IMR-90 (cell line): ENCODE measurements around the gene ZFP36L2.

Experiments used
- CEBPB ChIP-seq: IDR thresholded peaks from 2 replicates; pipeline ENCODE4 v1.6.1; 2012; ENCODE audit warnings: low read depth, low read length, improper control_type of control experiment
- FOS ChIP-seq: fragments of 150-350 bp; IDR thresholded peaks from 2 replicates; pipeline ENCODE4 v1.6.1; 2016; ENCODE audit warnings: low read depth, low read length
- MXI1 ChIP-seq: IDR thresholded peaks from 2 replicates; pipeline ENCODE4 v1.6.1; 2012; ENCODE audit warnings: low read depth, mild to moderate bottlenecking, low read length, moderate library complexity, borderline replicate concordance
- NFE2L2 ChIP-seq: fragments of 150-350 bp; IDR thresholded peaks from 2 replicates; pipeline ENCODE4 v1.6.1; 2016; ENCODE audit warnings: low read depth, mild to moderate bottlenecking, low read length
- POLR2A ChIP-seq: IDR thresholded peaks from 2 replicates; pipeline ENCODE4 v1.6.1; 2012; ENCODE audit warnings: mild to moderate bottlenecking, low read depth, low read length
- RAD21 ChIP-seq: IDR thresholded peaks from 2 replicates; pipeline ENCODE4 v1.6.1; 2012; ENCODE audit warnings: low read length, improper control_type of control experiment
- RCOR1 ChIP-seq: IDR thresholded peaks from 2 replicates; pipeline ENCODE4 v1.6.1; 2012; ENCODE audit warnings: mild to moderate bottlenecking, low read length, improper control_type of control experiment; ENCODE audit not compliant: insufficient replicate concordance
- RFX5 ChIP-seq: IDR thresholded peaks from 2 replicates; pipeline ENCODE4 v1.8.0; 2012; ENCODE audit warnings: low read depth, mild to moderate bottlenecking, low read length, moderate library complexity
- USF2 ChIP-seq: fragments of 150-350 bp; IDR thresholded peaks from 2 replicates; pipeline ENCODE4 v1.6.1; 2017; ENCODE audit warnings: mild to moderate bottlenecking, antibody characterized with exemption, low read length, low read depth
- TF ChIP-seq, protein P1 (sequence below): conservative IDR thresholded peaks from 2 replicates; pipeline ENCODE4 v1.5.1; 2012; ENCODE audit warnings: mild to moderate bottlenecking, low read depth, low read length, improper control_type of control experiment
- TF ChIP-seq, protein P2 (sequence below): fragments of 150-350 bp; IDR thresholded peaks from 2 replicates; pipeline ENCODE4 v1.6.1; 2016; ENCODE audit warnings: low read depth, mild to moderate bottlenecking, low read length, moderate library complexity, borderline replicate concordance

- TF ChIP-seq, protein P1, sequence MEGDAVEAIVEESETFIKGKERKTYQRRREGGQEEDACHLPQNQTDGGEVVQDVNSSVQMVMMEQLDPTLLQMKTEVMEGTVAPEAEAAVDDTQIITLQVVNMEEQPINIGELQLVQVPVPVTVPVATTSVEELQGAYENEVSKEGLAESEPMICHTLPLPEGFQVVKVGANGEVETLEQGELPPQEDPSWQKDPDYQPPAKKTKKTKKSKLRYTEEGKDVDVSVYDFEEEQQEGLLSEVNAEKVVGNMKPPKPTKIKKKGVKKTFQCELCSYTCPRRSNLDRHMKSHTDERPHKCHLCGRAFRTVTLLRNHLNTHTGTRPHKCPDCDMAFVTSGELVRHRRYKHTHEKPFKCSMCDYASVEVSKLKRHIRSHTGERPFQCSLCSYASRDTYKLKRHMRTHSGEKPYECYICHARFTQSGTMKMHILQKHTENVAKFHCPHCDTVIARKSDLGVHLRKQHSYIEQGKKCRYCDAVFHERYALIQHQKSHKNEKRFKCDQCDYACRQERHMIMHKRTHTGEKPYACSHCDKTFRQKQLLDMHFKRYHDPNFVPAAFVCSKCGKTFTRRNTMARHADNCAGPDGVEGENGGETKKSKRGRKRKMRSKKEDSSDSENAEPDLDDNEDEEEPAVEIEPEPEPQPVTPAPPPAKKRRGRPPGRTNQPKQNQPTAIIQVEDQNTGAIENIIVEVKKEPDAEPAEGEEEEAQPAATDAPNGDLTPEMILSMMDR, result no peak
- TF ChIP-seq CEBPB (no peak), RFX5 (no peak), RCOR1 (no peak), USF2 (no peak), POLR2A (no peak), RAD21 (no peak), FOS (no peak), NFE2L2 (no peak), MXI1 (no peak)
- TF ChIP-seq, protein P2, sequence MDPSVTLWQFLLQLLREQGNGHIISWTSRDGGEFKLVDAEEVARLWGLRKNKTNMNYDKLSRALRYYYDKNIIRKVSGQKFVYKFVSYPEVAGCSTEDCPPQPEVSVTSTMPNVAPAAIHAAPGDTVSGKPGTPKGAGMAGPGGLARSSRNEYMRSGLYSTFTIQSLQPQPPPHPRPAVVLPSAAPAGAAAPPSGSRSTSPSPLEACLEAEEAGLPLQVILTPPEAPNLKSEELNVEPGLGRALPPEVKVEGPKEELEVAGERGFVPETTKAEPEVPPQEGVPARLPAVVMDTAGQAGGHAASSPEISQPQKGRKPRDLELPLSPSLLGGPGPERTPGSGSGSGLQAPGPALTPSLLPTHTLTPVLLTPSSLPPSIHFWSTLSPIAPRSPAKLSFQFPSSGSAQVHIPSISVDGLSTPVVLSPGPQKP, result no peak
Observed at GRCh38 chr2:43254331-43254730, 27.9 kb upstream of the ZFP36L2 start.
